ENCODE measurements around the gene PTPRK. TPM values are rescaled to one million over a fixed set of nuclear protein-coding genes. Genes with fewer than 3 reads are reported as not detected.
A peak's percentile ranks its signal among the peaks of the same experiment; 100 is the strongest.

Gene PTPRK
- total and polyA plus RNA-seq, 4 donors = 8.2 to 224 (median 42.9) TPM

DNA sequence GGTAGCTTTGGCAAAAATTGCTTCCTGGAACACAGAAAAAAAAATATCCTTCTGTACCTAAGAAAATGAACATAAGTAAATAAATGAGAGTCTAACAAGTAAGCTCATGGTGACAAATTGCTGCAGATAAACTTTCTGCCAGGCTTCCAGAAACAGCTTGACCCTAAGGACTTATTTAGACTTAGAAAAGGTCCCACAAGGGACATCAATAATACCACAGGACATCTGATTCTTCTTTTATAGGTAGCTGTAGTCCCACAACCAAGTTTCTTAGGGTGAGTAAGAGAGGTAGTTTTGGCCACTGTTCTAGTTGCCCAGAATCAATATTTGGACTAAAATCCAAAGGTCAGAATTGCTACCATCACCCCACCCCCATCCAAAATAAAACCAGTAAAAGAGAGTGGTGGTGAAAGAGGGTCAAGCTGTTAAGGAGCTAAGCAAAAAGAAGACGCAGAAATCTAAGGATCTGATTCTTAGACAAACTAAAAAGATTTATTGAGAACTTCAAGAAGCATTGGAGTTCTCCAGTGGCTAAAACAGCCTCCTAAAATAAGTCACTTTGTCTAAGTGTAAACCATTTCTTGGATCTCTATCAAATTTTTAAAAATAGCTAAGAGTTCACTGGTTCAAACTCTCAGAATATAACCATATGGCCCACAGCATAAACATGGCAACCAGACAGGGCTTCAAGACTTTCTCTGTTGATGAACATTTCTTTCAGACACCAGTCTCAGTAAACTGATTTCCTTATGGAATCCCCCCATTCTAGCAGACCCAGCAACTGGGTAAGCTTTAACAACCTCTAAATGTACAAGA is 180.6 kb downstream of the PTPRK start:
- Histone ChIP-seq H3K4me1 (ENCODE audit: control insufficient read depth in 5 of 5, insufficient read depth in 5 of 5, low read length in 5 of 5) (peaks cover 0 to 36% (median 12%) of the 10 kb centered on the region in 5 donors), H3K27me3 (ENCODE audit: control insufficient read depth in 3 of 3, insufficient read depth in 3 of 3, low read length in 2 of 3) (no peaks in the 10 kb centered on the region), H3K4me3 (no peak overlapping the region), H3K9me3 (ENCODE audit: control insufficient read depth in 4 of 4, insufficient read depth in 3 of 4, low read length in 3 of 4) (no peaks in the 10 kb centered on the region), H3K27ac (ENCODE audit: low read depth in 1 of 2, low read length in 1 of 2) (no peak overlapping the region), H3K9ac (ENCODE audit: insufficient read depth in 1 of 2, low read length in 2 of 2) (no peak overlapping the region), H3K36me3 (ENCODE audit: control insufficient read depth in 4 of 4, insufficient read depth in 4 of 4, low read length in 4 of 4) (no peaks in the 10 kb centered on the region)
- TF ChIP-seq, protein P1, sequence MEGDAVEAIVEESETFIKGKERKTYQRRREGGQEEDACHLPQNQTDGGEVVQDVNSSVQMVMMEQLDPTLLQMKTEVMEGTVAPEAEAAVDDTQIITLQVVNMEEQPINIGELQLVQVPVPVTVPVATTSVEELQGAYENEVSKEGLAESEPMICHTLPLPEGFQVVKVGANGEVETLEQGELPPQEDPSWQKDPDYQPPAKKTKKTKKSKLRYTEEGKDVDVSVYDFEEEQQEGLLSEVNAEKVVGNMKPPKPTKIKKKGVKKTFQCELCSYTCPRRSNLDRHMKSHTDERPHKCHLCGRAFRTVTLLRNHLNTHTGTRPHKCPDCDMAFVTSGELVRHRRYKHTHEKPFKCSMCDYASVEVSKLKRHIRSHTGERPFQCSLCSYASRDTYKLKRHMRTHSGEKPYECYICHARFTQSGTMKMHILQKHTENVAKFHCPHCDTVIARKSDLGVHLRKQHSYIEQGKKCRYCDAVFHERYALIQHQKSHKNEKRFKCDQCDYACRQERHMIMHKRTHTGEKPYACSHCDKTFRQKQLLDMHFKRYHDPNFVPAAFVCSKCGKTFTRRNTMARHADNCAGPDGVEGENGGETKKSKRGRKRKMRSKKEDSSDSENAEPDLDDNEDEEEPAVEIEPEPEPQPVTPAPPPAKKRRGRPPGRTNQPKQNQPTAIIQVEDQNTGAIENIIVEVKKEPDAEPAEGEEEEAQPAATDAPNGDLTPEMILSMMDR (IDR thresholded peaks at IDR 0.05; ENCODE audit: control extremely low read depth, extremely low read depth) = no peak
- ATAC-seq (ENCODE audit: insufficient read depth, low FRiP score) (no peak), DNase-seq (peak; percentile 57 to 93 (median 90))
- WGBS, 2 donors = 65 to 85% methylated on average over 1 of the region's 1 CpG

DNA sequence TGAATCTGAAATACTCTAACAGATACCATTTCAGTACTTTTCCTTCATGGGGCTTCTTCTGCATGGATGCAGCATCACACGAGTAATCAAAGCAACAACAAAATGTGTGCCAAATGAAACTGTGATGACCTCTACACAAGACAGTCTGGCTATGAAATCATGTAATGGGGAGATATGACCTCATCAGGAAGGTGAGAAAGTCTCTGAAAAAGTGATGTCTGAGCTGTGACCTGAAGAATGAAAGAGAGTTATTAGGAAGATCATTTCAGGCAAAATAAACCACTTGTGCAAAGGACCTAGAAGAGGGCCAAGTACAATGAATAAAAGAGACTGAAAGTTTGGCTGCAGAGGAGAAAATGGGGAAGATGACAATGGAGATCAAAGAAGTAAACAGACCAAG is 182.8 kb downstream of the PTPRK start:
- Histone ChIP-seq H3K27ac (ENCODE audit: low read depth in 1 of 2, low read length in 1 of 2) (no peak overlapping the region), H3K9ac (ENCODE audit: insufficient read depth in 1 of 2, low read length in 2 of 2) (no peak overlapping the region), H3K9me3 (ENCODE audit: control insufficient read depth in 4 of 4, insufficient read depth in 3 of 4, low read length in 3 of 4) (no peaks in the 10 kb centered on the region), H3K4me3 (no peak overlapping the region), H3K36me3 (ENCODE audit: control insufficient read depth in 4 of 4, insufficient read depth in 4 of 4, low read length in 4 of 4) (no peaks in the 10 kb centered on the region), H3K4me1 (ENCODE audit: control insufficient read depth in 5 of 5, insufficient read depth in 5 of 5, low read length in 5 of 5) (peaks cover 0 to 25% (median 12%) of the 10 kb centered on the region in 5 donors), H3K27me3 (ENCODE audit: control insufficient read depth in 3 of 3, insufficient read depth in 3 of 3, low read length in 2 of 3) (no peaks in the 10 kb centered on the region)
- no peak for ATAC-seq (ENCODE audit: insufficient read depth, low FRiP score)
- TF ChIP-seq, protein P1 (IDR thresholded peaks at IDR 0.05; ENCODE audit: control extremely low read depth, extremely low read depth) = no peak
- no peak for DNase-seq
- WGBS, 2 donors = 71 to 72% methylated on average over 1 of the region's 1 CpG

DNA sequence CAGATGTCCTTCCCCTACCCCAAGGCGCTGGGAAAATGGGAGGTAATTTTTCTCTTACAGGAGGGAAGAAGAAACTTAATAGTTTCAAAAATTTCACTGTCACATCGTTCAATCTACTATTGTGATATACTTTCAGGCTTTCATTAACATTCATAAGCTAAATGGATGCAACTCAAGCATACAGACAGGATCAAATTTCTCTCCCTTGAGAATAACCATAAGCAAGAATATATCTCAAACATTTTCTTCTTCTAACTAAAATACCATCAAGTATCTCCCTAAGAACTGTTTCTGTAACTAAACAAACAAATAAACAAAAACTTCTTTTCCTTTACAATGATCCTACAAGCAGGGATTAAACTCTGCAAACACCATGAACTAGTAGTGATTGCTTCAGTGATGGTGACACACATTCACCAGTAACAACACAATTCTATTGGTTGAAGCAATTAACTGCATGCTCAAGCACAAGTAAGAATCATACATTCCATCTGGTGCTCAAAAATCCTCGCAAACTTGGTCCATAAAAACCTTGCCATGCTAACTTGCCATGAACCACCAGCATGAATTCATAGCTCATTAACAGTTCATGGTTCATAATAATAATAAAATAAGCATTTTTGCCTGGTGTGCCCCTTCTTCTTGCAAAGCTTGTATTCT is 183.8 kb downstream of the PTPRK start:
- H3K9me3 ChIP-seq (ENCODE audit: control insufficient read depth in 4 of 4, insufficient read depth in 3 of 4, low read length in 3 of 4) = no peaks in the 10 kb centered on the region
- H3K9ac ChIP-seq (ENCODE audit: insufficient read depth in 1 of 2, low read length in 2 of 2) = no peak overlapping the region
- H3K27ac ChIP-seq (ENCODE audit: low read depth in 1 of 2, low read length in 1 of 2) = no peak overlapping the region
- no peaks in the 10 kb centered on the region for H3K27me3 ChIP-seq (ENCODE audit: control insufficient read depth in 3 of 3, insufficient read depth in 3 of 3, low read length in 2 of 3)
- WGBS, 2 donors = 62 to 63% methylated on average over 3 of the region's 3 CpGs
- no peak overlapping the region for H3K4me3 ChIP-seq
- DNase-seq (no peak), ATAC-seq (ENCODE audit: insufficient read depth, low FRiP score) (no peak)
- peaks cover 0 to 25% (median 12%) of the 10 kb centered on the region in 5 donors for H3K4me1 ChIP-seq (ENCODE audit: control insufficient read depth in 5 of 5, insufficient read depth in 5 of 5, low read length in 5 of 5)
- TF ChIP-seq, protein P1 (IDR thresholded peaks at IDR 0.05; ENCODE audit: control extremely low read depth, extremely low read depth) = no peak
- no peaks in the 10 kb centered on the region for H3K36me3 ChIP-seq (ENCODE audit: control insufficient read depth in 4 of 4, insufficient read depth in 4 of 4, low read length in 4 of 4)

Data from lung (tissue), 12 donors.